NCI-H446 treated with DMSO at 0.1 percent for 48 hours (cell line): Measurements from ENCODE around the gene SLC6A11.
A peak's percentile ranks its signal among the peaks of the same experiment; 100 is the strongest.

Experiments
- DNase-seq: peaks from one replicate; lab custom pipeline; 2025; lab: John Stamatoyannopoulos, UW

SLC6A11 gene

DNA sequence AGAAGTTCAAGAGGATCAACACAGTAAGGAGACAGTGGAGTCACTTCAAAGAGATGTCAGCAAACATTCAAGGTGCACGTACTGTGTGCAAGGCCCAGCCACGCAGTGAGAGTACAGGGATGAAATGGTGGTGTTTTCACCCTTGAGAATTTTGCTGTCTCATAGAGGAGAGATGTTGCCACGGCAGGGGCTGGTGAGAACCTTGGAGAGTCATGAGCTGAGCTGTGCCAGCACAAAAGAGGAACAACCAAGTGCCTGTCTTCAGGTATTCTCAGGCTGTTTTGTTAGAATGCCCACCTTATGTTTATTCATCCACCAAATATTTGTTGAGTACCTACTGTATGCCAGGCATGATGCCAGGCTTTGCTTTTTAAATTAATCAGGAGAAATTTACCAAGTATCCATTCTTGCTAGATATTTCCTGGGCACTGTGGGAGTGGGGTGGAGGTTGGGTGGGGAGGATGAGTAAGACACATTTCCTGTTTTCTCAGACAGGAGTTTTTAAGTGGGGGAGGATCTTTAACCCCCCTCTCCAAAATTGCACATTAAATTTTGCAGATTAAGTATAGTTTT lies 72.6 kb downstream of the SLC6A11 start:
- DNase-seq = no peak

DNA sequence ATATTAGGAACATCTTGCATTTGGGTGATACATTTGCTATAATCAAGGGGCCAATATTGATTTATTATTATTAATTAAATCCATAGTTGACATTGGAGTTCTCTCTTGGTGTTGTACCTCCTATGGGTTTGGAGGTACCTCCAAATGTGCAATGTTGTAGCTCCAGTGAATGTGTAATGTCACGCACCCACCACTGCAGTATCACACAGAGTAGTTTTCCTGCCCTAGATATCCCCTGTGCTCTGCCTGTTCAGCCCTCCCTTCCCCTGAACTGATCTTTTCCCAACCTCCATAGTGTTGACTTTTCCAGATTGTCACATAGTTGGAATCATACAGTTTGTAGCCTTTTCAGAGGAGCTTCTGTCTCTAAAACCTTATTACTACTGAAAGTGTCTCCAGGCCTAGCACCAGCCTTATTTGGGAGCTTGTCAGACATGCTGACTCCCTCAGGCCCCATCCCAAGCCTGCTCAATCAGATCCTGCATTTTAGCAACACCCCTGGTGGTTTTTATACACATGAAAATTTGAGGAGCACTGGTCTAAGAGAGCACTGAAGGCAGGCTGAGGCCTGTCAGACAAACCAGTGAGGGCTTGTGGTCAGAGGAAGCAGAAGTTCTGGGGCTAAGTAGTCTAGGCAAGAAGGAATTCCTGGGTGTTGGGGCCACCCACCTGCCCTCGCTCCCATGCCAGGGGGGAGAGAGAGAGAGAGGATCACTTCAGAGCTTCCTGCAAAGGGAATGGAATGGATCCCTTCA lies 73.4 kb downstream of the SLC6A11 start:
- DNase-seq = no peak

DNA sequence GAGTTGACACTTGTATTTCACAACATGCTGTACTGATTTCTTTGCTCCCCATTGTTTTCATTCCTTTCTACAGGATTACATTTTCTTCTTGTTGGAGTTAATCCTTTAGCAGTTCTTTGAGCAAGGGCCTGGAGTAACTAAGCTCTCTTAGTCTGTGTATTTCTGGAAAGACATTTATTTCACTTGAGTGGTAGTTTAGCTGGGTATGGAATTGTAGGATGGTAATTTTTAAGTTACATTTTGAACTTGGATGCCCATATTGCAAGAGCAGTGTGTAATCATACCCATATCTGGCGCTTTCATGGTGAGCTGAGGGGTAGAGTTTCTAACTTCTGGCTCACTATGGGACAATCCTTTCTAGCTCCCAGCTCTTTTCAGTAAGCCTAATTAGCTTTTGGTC lies 74.6 kb downstream of the SLC6A11 start:
- DNase-seq = no peak

DNA sequence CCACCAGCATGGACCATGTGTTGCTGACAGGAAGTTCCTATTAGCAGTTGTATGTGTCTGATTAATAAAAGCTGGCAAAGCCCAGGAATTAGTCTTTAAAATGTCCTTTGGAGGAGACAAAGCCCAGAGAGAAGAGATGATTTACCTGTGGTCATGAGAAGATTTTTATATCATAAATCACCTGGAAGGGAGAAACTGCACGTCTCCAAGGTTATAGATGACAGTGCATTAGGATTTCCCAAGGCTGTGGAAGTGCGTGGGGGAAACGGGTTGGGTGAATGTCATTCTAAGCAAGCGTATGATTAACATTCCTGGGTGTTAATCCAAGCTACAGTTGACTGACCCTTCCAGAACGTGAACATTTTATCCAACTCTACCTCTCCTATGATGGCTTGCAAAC lies 76.6 kb downstream of the SLC6A11 start:
- no peak for DNase-seq

DNA sequence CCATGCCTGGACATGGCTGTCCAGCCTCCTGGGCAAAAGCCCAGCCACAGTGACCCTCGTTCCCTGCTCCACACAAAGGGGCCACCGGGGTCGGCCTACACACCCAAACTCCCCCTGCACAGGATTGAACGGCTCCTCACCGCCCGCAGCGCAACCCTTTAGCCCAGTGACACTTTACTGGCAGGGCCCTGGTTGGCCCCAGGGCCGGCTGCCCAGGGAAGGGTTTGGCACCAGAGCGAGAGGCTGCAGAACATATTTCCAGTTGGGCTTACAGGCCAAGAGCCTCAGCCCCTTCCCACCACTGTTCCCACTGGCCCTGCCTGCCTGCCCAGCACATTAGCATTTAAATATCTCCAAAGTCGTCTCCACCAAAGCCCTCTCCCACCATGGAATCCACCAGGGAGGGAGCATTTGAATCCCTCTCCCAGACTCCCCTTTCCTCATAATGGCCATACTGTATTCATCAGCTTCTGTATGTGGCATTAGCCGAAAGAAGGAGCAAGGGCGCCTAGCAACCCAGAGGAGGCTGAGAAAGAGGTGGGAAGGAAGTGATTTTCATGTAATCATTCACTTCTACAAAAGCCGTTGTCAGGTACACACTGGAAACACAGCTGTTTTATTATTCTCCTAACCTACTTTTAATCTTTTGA lies 85.4 kb downstream of the SLC6A11 start:
- DNase-seq = no peak

DNA sequence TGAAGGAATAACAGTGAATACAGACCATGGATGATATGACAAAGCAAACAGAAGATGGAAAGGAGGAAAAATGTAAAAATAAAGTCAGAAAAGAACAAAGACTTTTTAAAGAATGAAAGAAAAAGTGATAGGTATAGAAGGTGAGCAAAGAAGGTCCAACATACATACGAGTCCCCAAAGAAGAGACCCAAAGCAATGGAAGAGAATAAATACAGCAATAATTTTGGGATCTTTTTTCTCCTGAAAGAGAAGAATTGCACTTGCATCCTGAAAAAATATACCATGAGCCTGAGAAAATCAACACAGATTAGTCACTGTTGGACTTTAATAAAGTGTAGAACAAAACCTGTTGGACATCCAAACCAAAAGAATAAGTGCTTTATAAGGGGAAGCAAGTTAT lies 91.2 kb downstream of the SLC6A11 start:
- DNase-seq = no peak

DNA sequence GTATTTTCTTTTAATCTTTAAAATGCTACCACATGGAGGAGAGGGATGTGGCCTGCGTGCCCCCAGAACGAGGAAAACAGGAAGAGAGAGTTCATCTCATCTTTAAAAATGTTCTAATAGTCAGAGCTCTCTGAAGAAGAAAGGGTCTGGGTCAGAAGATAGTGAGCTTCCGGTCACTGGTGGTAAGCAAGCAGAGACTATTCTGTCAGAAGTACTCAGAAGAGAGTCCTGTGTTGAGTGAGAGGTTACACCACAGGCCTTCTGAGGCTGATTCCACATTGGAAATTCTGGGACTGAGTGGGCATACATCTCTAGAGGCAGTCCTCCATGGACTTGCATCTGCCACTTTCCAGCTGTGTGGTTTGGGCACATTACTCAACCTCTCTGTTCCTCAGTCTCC lies 94.3 kb downstream of the SLC6A11 start:
- DNase-seq = no peak

DNA sequence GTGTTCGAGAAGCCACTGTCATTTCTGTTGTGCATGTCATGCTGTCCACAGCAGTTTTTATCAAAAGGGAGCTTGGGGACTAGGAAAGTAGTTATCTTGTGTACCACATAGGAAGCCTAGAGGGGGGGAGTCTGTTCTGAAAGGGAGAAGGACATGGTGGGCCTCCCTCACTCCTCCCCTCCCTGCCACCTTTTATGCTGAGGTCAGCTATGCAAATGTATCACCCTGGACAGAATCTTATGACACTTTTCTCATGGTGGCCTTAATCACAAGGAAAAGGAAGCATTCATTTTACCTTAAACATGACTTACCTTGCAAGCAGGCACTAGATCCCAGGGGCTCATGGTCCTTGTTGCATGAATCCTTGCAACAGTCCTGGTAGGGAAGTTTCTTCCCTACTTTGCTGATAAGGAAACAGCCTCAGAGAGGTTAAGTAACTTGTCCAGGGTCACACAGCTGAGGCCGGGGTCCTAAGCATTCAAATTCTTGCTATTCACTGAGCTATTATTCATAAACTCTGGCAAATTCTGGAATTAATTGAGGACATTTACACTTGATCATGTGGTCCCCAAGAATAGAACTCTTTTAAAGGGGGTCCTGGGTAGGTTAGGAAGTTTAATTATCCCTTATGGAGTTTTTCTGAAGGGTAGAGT lies 95.4 kb downstream of the SLC6A11 start:
- DNase-seq = no peak

DNA sequence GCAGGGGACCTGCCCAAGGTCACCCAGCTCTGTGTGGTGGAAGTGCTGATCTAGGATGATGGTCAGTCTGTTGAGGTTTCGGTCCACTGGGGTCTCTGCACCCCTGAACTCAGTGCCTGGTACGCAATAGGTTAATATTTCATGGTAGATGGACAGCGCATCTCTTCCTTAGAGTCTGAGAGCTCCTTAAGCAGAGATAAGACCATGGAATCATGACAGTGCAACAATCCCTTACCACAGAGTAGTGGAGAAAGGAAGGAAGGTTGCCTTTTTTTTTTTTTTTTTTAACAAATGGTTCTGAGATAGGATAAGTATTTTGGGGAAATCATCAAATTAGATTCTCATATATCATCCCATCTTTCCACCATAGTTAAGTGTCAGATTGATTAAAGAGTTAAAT lies 96.8 kb downstream of the SLC6A11 start:
- no peak for DNase-seq

DNA sequence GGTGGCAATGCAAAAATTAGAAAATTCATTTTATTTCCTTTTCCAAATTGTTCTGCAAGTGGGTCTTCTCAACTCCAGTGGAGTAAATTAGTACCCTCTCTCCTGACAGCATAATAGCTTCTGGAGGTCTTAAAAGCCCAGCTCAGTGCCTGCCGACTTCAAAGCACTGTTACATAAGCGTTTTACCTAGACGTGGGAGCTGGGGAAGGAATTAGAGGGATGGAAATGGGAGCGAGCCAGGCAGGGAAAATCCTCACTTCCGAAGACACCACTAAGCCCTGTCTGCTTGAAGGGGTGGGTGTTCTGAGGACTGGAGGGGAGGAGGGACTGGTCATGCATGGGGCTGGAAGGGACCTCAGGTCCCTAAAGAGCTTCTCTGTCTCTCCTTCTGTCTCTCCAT lies 99.3 kb downstream of the SLC6A11 start:
- no peak for DNase-seq

DNA sequence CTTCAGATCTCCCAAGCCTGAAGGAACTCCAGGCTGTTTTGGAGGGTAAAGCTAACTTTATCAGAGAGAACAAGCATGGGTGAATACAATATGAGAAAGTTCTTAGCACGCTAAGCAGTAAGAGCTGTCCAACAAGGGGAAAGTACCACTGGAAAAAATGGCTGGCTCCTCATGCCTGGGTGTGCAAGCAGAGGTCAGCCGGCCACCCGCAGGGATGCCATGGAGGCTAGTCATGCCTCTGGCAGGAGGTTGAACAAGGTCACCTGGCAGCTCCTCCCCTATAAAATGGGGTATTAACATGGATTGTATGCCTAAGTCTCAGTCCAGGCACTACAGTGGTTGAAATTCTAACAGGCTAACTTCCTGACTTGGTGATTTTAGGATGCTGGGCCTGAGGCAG lies 101.1 kb downstream of the SLC6A11 start:
- DNase-seq = no peak

DNA sequence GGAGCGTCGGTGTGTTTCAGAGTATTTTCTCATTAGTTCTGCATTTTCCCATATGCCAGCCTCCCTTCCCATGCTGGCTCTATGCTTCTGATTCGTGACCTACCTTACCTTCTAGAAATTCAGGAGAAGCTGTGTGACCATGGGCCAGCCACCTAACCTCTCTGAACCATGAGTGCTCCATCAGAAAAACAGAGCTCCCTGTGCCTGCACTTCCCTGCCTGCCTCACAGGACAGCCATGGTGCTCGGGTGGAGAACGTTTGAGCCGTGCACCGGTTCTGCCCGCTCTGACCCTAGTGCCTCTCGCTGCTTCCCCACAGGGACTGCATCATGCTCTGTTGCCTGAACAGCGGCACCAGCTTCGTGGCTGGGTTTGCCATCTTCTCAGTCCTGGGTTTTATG lies 102.0 kb downstream of the SLC6A11 start:
- DNase-seq = no peak

DNA sequence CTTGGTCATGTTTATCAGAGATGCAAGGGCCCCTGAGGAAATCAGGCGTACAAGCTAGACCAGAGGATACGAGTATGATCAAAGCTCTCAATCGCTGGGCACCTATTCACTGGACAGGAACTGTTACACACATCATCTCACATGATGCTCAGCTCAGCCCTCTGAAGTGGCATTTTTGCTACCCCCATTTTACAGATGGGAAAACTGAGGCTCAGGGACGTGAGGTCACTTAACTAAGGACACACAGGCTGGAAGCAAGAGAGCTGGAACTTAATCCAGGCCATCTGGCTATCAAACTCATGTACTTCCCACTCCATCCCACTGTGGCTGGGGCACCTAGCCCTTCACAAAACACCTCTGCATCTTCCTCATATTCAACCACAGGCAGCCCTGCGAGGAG lies 103.6 kb downstream of the SLC6A11 start:
- DNase-seq = no peak

DNA sequence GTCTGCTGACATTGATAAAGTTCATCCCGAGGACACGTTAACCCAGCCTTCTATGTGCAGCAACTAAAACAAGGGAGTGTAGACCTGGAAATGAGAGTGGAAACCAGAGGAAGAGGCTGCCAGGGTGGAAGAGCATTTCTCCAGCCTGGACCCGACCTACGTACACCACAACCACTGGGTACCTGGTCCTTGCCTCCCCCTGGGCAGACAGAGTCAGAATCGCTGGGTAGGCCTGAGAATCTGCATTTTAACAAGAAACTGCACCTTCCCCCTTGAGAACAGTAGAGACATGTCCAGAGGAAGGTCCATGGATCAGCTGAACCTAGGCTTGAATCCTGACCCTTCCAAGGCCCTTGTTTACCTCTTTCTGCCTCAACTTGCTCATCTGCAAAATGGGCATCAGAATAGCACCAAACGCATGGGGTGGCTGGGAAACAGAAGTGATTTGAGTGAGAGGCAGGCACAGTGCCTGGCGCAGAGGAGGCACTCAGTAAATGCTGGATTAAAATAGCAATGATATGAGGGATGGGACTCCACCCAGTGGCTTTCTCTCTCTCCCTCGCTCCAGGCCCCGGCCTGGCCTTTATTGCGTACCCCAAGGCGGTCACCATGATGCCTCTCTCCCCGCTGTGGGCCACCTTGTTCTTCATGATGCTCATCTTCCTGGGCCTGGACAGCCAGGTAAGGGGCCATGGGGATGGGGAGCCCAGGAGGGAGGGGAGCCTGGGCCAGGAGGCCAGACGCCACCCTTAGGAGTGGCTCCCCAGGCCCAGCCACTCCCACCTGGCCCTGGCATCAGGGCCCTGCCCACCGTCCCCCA lies 109.6 kb downstream of the SLC6A11 start:
- no peak for DNase-seq

DNA sequence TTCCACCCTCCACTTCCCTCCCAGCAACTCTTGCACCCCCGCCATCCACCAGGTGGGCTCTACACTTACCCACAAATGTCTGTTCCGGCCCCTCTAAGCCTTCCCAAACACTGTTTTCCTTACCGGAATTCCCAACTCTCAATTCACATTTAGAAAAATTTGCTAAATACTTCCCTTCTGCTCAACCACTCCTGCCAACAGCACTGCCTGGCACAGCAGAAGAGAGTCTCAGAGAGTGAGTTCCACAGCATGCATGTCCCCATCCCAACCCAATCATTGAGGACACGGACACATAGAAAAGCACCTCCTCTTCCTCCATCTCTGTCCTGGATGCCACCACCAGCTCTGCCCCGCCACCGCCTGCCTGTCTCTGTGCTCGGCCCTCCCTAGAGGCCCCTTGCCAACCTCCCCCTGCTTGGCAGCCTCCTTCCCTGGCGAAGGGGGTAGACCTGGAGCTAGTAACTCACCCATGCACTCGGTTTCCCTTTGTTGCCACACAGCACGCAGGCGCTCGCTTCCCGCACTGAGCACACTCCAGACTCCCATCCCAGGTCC lies 110.3 kb downstream of the SLC6A11 start:
- no peak for DNase-seq

DNA sequence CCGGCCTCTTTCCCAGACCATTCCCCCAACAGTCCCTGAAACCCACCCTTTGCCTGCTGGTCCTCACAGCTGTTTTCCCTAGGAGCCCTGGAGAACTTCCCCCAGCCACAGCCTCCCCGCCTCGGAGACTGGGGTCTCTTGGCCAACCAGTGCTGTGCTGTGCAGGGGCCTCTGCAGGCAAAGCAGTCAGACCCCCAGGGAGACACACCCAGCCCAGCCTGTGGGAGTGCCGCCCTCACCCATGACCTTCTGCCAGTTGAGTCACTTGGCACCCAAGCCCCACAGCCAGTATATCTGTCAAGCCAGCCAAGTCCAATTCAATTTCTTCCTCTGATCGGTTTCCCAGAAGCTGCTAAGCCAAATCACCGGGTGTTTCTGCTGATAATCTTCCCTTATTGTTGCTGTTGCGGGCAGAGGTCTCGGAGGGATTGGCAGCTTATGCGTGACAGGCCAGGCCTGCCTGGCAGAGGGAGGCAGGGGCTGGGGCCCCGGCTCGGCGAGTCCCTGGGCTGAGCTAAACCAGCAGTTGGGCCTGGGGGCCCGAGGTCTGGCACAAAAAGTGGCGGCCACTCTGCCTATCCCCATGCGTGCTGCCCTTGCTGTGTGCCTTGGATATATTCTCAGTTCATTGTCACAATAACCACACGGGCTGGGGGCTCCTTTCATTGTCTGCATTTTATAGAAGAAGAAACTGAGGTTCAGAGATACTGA lies 110.9 kb downstream of the SLC6A11 start:
- peak; percentile 37 for DNase-seq

DNA sequence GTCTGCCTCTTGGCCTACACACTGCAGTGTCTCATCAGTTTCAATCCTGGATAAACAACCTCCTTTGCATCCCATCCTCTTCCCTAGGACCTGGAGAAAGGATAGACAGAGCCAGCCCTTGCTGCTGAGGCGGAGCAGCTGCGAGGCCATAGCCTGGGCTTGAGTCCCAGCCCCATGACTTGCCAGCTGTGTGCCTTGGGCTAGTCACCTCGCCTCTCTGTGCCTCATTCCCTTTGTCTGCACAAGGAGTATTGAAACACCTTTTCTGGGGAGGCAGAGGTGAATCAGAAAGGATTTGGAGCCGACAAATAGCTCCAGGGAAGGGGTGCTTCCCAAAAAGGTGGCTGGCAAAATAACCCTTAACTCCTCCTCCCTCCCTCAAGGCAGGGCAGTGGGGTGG lies 111.5 kb downstream of the SLC6A11 start:
- DNase-seq = no peak

DNA sequence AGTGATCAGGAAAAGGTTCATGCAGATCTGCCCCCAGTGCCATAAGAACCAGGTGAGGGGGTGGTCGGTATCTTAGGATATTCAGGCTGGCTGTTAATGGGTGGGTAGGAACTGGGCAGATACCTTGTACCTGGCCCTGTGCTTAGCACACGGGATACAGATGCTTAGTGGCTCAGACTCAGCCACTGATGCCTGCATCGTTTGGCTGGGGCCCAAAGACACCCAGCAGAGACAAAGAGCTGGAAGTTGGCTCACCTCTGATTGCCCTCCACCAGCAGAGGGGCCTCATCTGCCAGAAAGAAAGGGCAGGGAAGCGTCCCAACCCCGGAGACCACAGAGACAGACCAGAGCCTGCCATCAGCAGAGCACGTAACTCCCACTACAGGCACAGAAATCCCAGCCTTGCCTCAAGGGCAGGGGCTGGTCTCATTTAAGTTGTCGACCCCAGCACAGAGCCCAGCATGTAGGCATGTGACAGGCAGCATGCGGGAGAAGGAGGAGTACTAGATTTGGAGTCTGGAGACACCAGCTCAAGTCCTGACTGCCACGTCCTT lies 112.5 kb downstream of the SLC6A11 start:
- no peak for DNase-seq

DNA sequence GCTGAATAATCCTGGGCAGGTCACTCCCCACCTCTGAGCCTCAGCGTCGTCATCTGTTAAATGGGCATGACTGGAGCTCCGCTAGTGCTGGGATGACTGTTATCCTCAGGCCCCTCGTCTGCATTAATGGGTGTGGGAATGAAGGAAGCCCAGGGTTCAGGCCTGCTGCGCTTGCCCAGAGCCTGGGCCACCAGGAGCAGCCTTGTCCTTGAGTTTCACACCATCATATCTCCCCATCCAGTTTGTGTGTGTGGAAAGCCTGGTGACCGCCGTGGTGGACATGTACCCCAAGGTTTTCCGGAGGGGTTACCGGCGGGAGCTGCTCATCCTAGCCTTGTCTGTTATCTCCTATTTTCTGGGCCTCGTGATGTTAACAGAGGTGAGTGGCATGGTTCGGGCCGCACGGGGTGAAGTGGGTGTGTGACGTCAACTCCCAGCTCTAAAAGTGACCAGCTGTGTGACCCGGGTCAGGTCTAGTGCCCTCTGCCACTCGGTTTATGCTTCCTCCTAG lies 113.0 kb downstream of the SLC6A11 start:
- DNase-seq = no peak

DNA sequence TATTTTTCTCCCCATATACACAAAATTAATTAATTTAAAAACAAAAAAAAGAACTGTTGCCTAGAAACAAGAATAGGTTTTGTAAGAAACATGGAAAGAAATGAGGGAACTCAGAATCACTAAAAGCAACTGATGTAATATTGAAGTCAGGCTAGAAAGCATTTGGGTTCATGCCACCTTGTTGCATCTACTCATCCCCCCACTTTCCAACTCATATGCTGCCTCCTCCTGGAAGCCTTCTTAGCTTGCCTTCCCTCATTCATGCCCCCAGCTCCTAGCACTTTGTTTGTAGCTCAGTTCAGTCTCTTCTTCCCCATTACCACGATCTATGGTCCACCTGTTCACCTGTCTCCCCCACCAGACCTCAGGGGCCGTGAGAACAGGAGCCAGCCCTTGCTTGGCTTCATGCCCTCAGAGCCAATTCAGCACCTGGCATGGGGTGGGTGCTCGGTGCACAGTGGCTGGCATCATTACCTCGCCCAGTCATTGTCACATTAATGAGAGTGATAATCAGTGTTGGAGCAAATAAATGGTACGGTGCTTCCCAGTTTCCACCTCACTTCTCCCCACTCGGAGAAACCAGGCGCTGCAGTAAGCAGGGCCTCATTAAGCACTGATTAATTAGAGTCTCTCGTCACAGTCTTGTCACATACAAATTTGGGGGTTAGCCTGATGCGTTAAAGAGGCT lies 114.1 kb downstream of the SLC6A11 start:
- DNase-seq = no peak
